ENCODE measurements around the gene NTRK3. TPM values are rescaled to one million over a fixed set of nuclear protein-coding genes. Genes with fewer than 3 reads are reported as not detected.

The NTRK3 gene
- total RNA-seq, 1 donor from 2014 or later, result not detected

- intact Hi-C loops (cut with micrococcal nuclease), result no loop called here
- DNase-seq, result no peak
- no peak overlapping the region for H3K27ac Mint-ChIP-seq
Measured at GRCh38 chr15:88155310-88155709, 101.2 kb downstream of the NTRK3 start.

GRCh38 chr15:88152672-88153071 is 103.9 kb downstream of the NTRK3 start:
- H3K36me3 Mint-ChIP-seq (ENCODE audit: low read depth), result no peaks in the 10 kb centered on the region
- intact Hi-C loops (cut with micrococcal nuclease), result no loop called here
- ChIA-PET CTCF (no interaction called here), POLR2A (no interaction called here)
- no peaks in the 10 kb centered on the region for H3K27me3 Mint-ChIP-seq
- ATAC-seq (ENCODE audit: low read depth) (no peak), DNase-seq (no peak)
- no peak overlapping the region for H3K27ac Mint-ChIP-seq
- TF ChIP-seq, protein P1, sequence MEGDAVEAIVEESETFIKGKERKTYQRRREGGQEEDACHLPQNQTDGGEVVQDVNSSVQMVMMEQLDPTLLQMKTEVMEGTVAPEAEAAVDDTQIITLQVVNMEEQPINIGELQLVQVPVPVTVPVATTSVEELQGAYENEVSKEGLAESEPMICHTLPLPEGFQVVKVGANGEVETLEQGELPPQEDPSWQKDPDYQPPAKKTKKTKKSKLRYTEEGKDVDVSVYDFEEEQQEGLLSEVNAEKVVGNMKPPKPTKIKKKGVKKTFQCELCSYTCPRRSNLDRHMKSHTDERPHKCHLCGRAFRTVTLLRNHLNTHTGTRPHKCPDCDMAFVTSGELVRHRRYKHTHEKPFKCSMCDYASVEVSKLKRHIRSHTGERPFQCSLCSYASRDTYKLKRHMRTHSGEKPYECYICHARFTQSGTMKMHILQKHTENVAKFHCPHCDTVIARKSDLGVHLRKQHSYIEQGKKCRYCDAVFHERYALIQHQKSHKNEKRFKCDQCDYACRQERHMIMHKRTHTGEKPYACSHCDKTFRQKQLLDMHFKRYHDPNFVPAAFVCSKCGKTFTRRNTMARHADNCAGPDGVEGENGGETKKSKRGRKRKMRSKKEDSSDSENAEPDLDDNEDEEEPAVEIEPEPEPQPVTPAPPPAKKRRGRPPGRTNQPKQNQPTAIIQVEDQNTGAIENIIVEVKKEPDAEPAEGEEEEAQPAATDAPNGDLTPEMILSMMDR (IDR thresholded peaks at IDR 0.05), result no peak
- no peak overlapping the region for H3K4me3 Mint-ChIP-seq
- H3K4me1 Mint-ChIP-seq, result no peaks in the 10 kb centered on the region
- no peaks in the 10 kb centered on the region for H3K9me3 Mint-ChIP-seq

More at GRCh38 chr15:88155310-88155709, 101.2 kb downstream of the NTRK3 start:
- CTCF ChIA-PET, result no interaction called here
- no peaks in the 10 kb centered on the region for H3K9me3 Mint-ChIP-seq
- no peak overlapping the region for H3K4me3 Mint-ChIP-seq
- H3K36me3 Mint-ChIP-seq (ENCODE audit: low read depth), result no peaks in the 10 kb centered on the region
- H3K4me1 Mint-ChIP-seq, result no peaks in the 10 kb centered on the region
- POLR2A ChIA-PET, result no interaction called here
- H3K27me3 Mint-ChIP-seq, result no peaks in the 10 kb centered on the region
- TF ChIP-seq, protein P1 (IDR thresholded peaks at IDR 0.05), result no peak
- ATAC-seq (ENCODE audit: low read depth), result no peak

- no peaks in the 10 kb centered on the region for H3K27me3 Mint-ChIP-seq
- ATAC-seq (ENCODE audit: low read depth) (no peak), DNase-seq (no peak)
- no peaks in the 10 kb centered on the region for H3K9me3 Mint-ChIP-seq
- POLR2A ChIA-PET, result no interaction called here
- CTCF ChIA-PET, result no interaction called here
- no peaks in the 10 kb centered on the region for H3K4me1 Mint-ChIP-seq
- no peak overlapping the region for H3K4me3 Mint-ChIP-seq
- H3K27ac Mint-ChIP-seq, result no peak overlapping the region
- TF ChIP-seq, protein P1 (IDR thresholded peaks at IDR 0.05), result no peak
- intact Hi-C loops (cut with micrococcal nuclease), result no loop called here
- no peaks in the 10 kb centered on the region for H3K36me3 Mint-ChIP-seq (ENCODE audit: low read depth)
Measured at GRCh38 chr15:88147760-88148159, 108.8 kb downstream of the NTRK3 start.

DNA sequence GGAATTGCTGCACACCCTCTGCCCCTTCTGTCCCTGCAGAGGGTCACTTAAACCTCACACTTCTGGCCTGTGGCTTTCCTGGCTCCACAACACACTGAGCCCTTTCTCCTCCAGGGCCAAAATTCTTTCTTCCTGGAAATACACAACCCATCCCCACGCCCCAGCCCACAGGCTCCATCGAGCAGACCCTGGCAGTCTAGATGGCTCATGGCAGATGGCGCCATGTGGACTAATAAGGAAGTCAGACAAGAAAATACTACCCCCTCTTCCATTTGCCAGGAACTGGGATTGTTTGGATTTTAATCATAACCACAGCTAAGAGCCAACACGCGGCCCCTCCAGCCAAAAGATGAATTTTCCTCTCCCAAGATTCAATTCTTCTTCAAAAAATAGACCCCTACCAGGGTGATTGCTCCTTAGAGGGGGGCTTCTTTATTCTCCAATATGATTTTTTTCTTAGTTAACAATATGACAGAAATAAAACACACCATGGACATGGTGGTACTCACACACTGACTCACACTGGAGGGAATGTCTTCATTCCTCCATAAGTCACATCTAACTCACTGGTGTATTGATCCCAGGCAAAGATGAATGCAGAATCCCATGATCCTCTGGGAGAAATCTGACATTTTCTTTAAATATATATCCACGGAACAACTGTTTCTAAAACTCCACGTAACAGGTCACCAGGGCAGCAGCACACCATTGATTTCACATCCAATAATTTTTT is 111.5 kb downstream of the NTRK3 start:
- TF ChIP-seq, protein P1 (IDR thresholded peaks at IDR 0.05), result no peak
- DNase-seq (no peak), ATAC-seq (ENCODE audit: low read depth) (no peak)
- CTCF ChIA-PET, result no interaction called here
- POLR2A ChIA-PET, result no interaction called here
- no peak overlapping the region for H3K4me3 Mint-ChIP-seq
- no peaks in the 10 kb centered on the region for H3K9me3 Mint-ChIP-seq
- H3K27me3 Mint-ChIP-seq, result no peaks in the 10 kb centered on the region
- intact Hi-C loops (cut with micrococcal nuclease), result no loop called here
- no peaks in the 10 kb centered on the region for H3K4me1 Mint-ChIP-seq
- H3K27ac Mint-ChIP-seq, result no peak overlapping the region
- H3K36me3 Mint-ChIP-seq (ENCODE audit: low read depth), result no peaks in the 10 kb centered on the region

DNA sequence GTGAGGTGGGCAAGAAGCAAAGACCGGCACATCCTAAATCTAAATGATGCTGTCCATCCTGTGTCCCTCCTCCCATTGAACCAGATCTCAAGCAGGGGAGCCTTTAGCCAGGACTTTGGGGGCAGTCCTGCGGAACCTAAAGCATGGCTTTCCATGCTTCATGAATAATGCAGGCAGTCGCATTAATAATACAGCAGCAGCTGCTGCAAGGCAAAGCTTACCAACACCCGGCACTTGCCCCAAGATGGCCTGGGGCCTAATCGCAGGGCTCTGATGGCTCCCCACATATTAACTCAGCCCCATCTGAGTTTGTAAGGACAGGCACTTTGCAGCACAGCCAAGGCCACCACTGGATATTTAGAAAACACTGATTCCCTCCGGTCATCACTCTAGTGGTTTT is 114.4 kb downstream of the NTRK3 start:
- Mint-ChIP-seq H3K36me3 (ENCODE audit: low read depth) (no peaks in the 10 kb centered on the region), H3K4me3 (no peak overlapping the region), H3K9me3 (peaks cover 2% of the 10 kb centered on the region), H3K27ac (no peak overlapping the region), H3K27me3 (peaks cover 2% of the 10 kb centered on the region), H3K4me1 (no peaks in the 10 kb centered on the region)
- DNase-seq (no peak), ATAC-seq (ENCODE audit: low read depth) (no peak)
- CTCF ChIA-PET, result no interaction called here
- TF ChIP-seq, protein P1 (IDR thresholded peaks at IDR 0.05), result no peak
- POLR2A ChIA-PET, result no interaction called here
- intact Hi-C loops (cut with micrococcal nuclease), result no loop called here

Measured in activated B cell treated with CpG ODN at 0.5 μM for 24 hours (primary cell).